Mammary epithelial cell (primary cell): ENCODE results near the gene UBE2D2.

Source experiments
- EZH2 ChIP-seq: IDR thresholded peaks from 2 replicates; pipeline ENCODE4 v1.6.1; 2012; ENCODE audit warnings: low read length, inconsistent platforms, borderline replicate concordance
- TF ChIP-seq, protein P1 (sequence below), 2 donors: IDR thresholded peaks in 1 of 2; conservative IDR thresholded peaks in 1 of 2; 2 replicates each; pipeline ENCODE4 v1.5.1; 2011 to 2012; ENCODE audit warnings: inconsistent platforms in 2 of 2, low read length in 2 of 2, mild to moderate bottlenecking in 2 of 2, control low read depth in 1 of 2, low read depth in 1 of 2; ENCODE audit not compliant: insufficient read depth in 1 of 2; ENCODE audit errors: extremely low read depth in 1 of 2

DNA sequence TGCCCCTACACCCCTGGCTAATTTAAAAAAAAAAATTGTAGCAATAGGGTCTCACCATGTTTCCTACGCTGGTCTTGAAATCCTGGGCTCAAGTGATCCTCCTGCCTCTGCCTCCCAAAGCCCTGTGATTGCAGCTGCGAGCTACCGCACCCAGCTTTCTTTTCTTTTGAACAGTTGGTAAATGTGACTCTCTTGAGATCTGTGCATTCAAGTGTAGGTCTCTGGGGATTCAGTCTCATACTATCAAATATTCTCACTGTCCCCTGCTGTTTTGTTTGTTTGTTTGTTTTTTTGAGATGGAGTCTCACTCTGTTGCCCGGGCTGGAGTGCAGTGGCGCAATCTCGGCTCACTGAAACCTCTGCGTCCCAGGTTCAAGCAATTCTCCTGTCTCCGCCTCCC, 44.7 kb downstream of the UBE2D2 start:
- no peak for TF ChIP-seq EZH2
- TF ChIP-seq, protein P1, sequence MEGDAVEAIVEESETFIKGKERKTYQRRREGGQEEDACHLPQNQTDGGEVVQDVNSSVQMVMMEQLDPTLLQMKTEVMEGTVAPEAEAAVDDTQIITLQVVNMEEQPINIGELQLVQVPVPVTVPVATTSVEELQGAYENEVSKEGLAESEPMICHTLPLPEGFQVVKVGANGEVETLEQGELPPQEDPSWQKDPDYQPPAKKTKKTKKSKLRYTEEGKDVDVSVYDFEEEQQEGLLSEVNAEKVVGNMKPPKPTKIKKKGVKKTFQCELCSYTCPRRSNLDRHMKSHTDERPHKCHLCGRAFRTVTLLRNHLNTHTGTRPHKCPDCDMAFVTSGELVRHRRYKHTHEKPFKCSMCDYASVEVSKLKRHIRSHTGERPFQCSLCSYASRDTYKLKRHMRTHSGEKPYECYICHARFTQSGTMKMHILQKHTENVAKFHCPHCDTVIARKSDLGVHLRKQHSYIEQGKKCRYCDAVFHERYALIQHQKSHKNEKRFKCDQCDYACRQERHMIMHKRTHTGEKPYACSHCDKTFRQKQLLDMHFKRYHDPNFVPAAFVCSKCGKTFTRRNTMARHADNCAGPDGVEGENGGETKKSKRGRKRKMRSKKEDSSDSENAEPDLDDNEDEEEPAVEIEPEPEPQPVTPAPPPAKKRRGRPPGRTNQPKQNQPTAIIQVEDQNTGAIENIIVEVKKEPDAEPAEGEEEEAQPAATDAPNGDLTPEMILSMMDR (conservative IDR thresholded peaks at IDR 0.05 in 1 of 2, IDR thresholded peaks at IDR 0.05 in 1 of 2; ENCODE audit: extremely low read depth in 1 of 2, insufficient read depth in 1 of 2, low read depth in 1 of 2, low read length in 2 of 2), result no peak
